Stimulated activated CD4-positive, alpha-beta T cell treated with anti-CD3 and anti-CD28 coated beads, Interleukin-1b, Interleukin-23, amount 100 ng/mL, for 48 hours (primary cell): ENCODE results near the gene PMVK.

Source experiments
- DNase-seq: peaks from one replicate; pipeline ENCODE4 v3.0.0-alpha.2; 2020

The PMVK gene

GRCh38 chr1:154877370-154877974 is 59.0 kb downstream of the PMVK start:
- no peak for DNase-seq

- no peak for DNase-seq
These were observed 59.6 kb downstream of the PMVK start for GRCh38 chr1:154876842-154877369.
